ENCODE results near the gene COL20A1.
"Not testable (repeated sequence)": the region's sequence is repeated elsewhere in the genome, so short reads cannot be mapped to it uniquely, and the experiment has no call there.

The COL20A1 gene

DNA sequence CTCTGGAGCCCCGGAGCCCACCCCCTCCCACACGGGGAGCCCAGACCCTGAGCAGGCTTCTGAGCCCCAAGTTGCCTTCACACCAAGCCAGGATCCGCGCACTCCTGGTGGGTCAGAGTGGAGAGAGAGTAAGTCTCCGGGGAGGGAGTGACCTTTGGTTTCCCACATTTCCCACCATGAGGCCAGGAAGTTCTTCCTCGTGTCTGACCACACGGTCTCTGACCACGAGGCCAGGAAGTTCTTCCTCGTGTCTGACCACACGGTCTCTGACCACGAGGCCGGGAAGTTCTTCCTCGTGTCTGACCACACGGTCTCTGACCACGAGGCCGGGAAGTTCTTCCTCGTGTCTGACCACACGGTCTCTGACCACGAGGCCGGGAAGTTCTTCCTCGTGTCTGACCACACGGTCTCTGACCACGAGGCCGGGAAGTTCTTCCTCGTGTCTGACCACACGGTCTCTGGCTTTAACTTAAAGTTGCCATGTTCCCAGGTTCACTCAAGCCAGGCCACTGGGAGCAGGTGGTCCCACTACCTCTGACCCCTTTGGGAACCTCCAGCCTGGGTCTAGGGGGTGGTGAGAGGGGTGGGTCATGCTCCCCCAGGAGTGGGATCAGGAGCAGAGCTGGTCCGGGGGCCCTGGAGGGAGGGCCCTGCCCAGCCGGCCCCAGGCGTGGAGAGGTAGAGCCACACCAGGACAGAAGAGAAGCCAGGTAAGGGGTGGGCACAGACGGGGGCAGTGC lies 13.1 kb downstream of the COL20A1 start:
- not testable (repeated sequence) for DNase-seq (ENCODE audit: insufficient read length, low spot score); FAIRE-seq

- DNase-seq (ENCODE audit: insufficient read length, low spot score) (no peak), FAIRE-seq (no peak)
Measured at GRCh38 chr20:63306673-63307537, 13.9 kb downstream of the COL20A1 start.

DNA sequence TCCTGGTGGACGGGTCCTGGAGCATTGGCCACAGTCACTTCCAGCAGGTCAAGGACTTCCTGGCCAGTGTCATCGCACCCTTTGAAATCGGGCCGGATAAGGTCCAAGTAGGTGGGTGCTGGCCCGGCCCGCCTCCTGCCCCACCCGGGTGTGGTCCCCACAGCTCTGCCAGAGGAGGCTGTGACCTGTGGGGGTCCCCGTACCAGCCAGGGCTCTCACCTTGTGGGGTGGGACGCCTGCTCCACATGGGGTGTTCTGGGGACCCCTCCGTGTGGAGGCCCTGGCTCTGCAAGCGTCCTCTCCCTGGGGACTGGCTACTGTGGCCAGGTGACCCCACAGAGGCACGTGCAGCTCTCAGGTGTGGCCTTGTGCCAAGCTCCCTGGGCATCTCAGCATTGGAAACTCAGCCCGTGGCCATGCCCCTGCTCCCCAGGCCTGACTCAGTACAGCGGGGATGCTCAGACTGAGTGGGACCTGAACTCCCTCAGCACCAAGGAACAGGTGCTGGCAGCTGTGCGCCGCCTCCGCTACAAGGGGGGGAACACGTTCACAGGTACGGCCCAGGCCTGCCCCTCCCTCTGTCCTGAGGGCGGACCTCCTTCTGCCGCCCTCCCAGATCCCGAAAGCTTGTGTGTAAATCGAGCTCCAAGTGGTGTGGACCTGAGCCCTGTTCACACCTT lies 14.7 kb downstream of the COL20A1 start:
- FAIRE-seq: no peak
- DNase-seq (ENCODE audit: insufficient read length, low spot score): no peak

GRCh38 chr20:63308218-63308911 lies 15.4 kb downstream of the COL20A1 start:
- FAIRE-seq (no peak), DNase-seq (ENCODE audit: insufficient read length, low spot score) (no peak)

- DNase-seq (ENCODE audit: insufficient read length, low spot score): no peak
- FAIRE-seq: no peak
Measured at GRCh38 chr20:63309261-63310071, 16.5 kb downstream of the COL20A1 start.

GRCh38 chr20:63310265-63310991 lies 17.4 kb downstream of the COL20A1 start:
- DNase-seq (ENCODE audit: insufficient read length, low spot score) (no peak), FAIRE-seq (no peak)

- DNase-seq (ENCODE audit: insufficient read length, low spot score) (no peak), FAIRE-seq (no peak)
Measured at GRCh38 chr20:63311186-63311832, 18.3 kb downstream of the COL20A1 start.

DNA sequence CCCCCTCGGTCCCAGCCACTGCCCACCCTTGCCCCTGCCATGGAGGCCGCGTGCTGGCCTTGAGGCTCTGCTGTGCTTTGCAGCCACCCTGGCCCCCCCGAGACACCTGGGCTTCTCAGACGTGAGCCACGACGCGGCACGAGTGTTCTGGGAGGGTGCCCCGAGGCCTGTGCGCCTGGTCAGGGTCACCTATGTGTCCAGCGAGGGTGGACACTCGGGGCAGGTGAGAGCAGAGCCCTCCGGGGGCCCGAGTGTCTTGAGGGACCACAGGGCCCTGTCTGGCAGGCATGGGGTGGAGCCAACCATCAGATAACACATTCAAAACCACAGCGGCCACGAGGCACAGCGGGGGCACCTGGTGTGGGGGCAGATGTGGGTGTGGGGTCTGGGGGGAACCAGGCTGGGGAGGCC lies 18.9 kb downstream of the COL20A1 start:
- DNase-seq (ENCODE audit: insufficient read length, low spot score) (no peak), FAIRE-seq (no peak)

- no peak for FAIRE-seq
- DNase-seq (ENCODE audit: insufficient read length, low spot score): no peak
Measured at GRCh38 chr20:63312273-63312672, 19.3 kb downstream of the COL20A1 start.

DNA sequence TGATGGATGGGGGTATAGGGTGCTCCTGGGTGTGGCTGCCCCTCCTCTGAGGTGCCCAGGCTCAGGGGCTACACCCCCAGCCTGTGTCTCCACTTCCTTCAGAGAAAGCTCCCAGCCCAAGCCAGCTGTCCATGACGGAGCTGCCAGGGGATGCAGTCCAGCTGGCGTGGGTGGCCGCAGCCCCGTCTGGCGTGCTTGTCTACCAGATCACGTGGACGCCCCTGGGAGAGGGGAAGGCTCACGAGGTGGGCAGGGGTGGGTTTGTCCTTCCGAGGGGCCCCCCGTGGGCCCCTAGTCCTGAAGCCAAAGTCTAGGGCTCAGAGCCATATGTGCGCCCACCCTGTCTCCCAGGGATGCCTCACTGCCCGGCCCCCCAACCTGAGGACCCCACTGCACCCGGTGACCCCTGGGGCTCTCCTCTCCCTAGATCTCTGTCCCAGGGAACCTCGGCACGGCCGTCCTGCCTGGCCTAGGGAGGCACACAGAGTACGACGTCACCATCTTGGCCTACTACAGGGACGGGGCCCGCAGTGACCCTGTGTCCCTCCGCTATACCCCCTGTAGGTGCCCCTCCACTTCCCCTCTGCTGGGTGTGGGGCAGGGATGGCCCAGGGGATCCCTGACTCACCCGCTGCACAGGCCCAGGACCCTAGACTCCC lies 19.8 kb downstream of the COL20A1 start:
- FAIRE-seq (no peak), DNase-seq (ENCODE audit: insufficient read length, low spot score) (no peak)

- FAIRE-seq: no peak
- DNase-seq (ENCODE audit: insufficient read length, low spot score): no peak
Measured at GRCh38 chr20:63313349-63314014, 20.5 kb downstream of the COL20A1 start.

DNA sequence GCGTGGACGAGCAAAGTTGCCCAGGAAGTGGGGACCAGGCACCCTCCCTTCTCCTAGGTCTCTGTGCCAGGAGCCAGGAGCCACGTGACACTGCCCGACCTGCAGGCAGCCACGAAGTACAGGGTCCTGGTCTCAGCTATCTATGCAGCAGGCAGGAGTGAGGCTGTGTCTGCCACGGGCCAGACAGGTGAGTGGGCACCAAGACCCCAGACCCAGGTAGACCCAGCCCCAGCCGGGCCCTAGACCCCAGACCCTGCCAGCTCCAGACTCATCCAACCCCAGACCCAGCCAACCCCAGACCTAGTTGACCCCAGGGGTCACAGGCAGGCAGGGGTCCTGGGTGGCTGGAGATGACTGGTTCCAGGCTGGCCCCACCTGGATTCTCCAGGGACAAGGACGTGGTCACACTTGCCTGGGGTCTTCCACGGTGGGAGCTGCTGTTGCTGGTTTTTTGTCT lies 21.1 kb downstream of the COL20A1 start:
- no peak for FAIRE-seq
- DNase-seq (ENCODE audit: insufficient read length, low spot score): no peak

DNA sequence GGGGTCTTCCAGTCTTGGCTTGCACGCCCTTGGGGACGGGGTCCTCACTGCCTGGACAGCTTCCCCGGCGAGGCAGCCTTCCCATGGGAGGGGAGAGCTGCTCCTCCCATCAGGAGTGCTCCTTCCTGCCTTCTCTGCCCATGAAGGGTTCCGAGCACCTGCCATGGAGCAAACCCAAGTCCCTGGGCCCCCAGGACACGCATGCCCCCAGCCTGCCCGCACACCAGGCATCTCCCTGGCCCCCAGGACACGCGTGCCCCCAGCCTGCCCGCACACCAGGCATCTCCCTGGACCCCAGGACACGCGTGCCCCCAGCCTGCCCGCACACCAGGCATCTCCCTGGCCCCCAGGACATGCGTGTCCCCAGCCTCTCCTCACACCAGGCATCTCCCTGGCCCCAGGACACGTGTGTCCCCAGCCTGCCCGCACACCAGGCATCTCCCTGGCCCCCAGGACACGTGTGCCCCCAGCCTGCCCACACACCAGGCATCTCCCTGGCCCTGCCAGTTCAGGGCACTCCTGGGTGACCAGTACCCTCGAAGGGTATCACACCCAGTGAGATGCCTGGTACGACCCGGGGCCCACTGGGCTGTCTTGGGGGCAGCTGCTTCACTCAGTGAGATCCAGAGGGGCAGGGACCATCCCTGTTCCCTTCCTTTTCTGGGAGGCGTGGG lies 21.7 kb downstream of the COL20A1 start:
- DNase-seq (ENCODE audit: insufficient read length, low spot score): no peak
- FAIRE-seq: no peak

- FAIRE-seq (no peak), DNase-seq (ENCODE audit: insufficient read length, low spot score) (no peak)
Measured at GRCh38 chr20:63315240-63315689, 22.3 kb downstream of the COL20A1 start.

- FAIRE-seq (no peak), DNase-seq (ENCODE audit: insufficient read length, low spot score) (no peak)
Measured at GRCh38 chr20:63315731-63316491, 22.9 kb downstream of the COL20A1 start.

DNA sequence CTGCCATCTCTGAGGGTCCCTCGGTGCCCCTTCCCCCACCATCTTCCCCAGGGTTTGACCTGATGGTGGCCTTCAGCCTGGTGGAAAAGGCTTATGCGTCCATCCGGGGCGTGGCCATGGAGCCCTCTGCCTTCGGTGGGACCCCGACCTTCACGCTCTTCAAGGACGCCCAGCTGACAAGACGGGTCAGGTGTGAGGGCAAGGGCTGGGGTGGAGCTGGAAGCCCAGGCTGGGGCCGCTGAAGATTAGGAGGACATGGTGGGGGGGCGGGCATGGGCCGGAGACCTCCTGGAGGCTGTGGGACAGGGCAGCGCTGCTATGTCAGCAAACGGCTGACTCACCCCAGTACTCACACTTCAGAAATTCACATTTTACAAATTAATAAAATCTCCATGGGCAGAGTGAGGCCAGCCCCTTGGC lies 23.5 kb downstream of the COL20A1 start:
- no peak for DNase-seq (ENCODE audit: insufficient read length, low spot score)
- FAIRE-seq: no peak
